ENCODE measurements around the gene FMO2.

- TF ChIP-seq CTCF (IDR thresholded peaks at IDR 0.05; ENCODE audit: low read length) (no peak), EZH2 (optimal IDR thresholded peaks at IDR 0.05; ENCODE audit: low read depth, low read length) (no peak)
Measured at GRCh38 chr1:171220081-171220420, 35.0 kb downstream of the FMO2 start.
